Esophagus squamous epithelium (tissue), 5 donors: ENCODE measurements around the gene TAF4. TPM values are rescaled to one million over a fixed set of nuclear protein-coding genes. Genes with fewer than 3 reads are reported as not detected.

Experiments
- DNase-seq: peaks from one replicate; lab custom pipeline; 2025; lab: John Stamatoyannopoulos, UW
- H3K27ac ChIP-seq, 4 donors: fragments of 200-600 bp; sonication (generic); one replicate each; pipeline ENCODE4 v1.5.1; 2016 to 2019; ENCODE audit warnings: mild to moderate bottlenecking in 1 of 4
- H3K27me3 ChIP-seq, 4 donors: fragments of 200-600 bp; sonication (generic); 1 replicate in 3 of 4; 2 replicates in 1 of 4; pipeline versions ENCODE4 v1.5.1 to v1.6.0; 2017 to 2021; ENCODE audit warnings: antibody characterized with exemption in 1 of 4
- H3K36me3 ChIP-seq, 3 donors: fragments of 200-600 bp; sonication (generic); one replicate each; pipeline ENCODE4 v1.5.1; 2016 to 2019
- H3K4me1 ChIP-seq, 3 donors: fragments of 200-600 bp; sonication (generic); one replicate each; pipeline ENCODE4 v1.5.1; 2017 to 2019
- H3K4me3 ChIP-seq, 4 donors: fragments of 200-600 bp; sonication (generic); 1 replicate in 3 of 4; 2 replicates in 1 of 4; pipeline ENCODE4 v1.5.1; 2016 to 2019; ENCODE audit warnings: mild to moderate bottlenecking in 2 of 4, moderate library complexity in 1 of 4
- H3K9me3 ChIP-seq, 3 donors: fragments of 200-600 bp; sonication (generic); one replicate each; pipeline ENCODE4 v1.5.1; 2016 to 2019
- POLR2A ChIP-seq, 4 donors: fragments of 450-650 bp; IDR thresholded peaks; one replicate each; pipeline ENCODE4 v1.6.1; 2017; ENCODE audit warnings: antibody characterized with exemption in 4 of 4, mild to moderate bottlenecking in 4 of 4, moderate library complexity in 3 of 4
- WGBS, 2 donors: methylation state at CpG; one replicate each; pipeline ENCODE4 v1.1.5; 2018; 5-methylcytosine and 5-hydroxymethylcytosine counted together
- intact Hi-C: fragments of 100-400 bp; cut with DNase I; formaldehyde crosslinking; loops from one replicate; pipeline ENCODE4 v1.15.0; 2022
- total RNA-seq, 4 donors: library from RNA; depleted of rRNA; stranded (reverse); fragments of >200 nt; gene quantifications; one replicate each; pipeline ENCODE4 v1.1.0, GENCODE V29; 2016
- TF ChIP-seq, protein P1 (sequence below), 6 experiments: fragments of 450-650 bp in 4 of 6; fragments of 200-600 bp in 2 of 6; sonication (generic) in 2 of 6; IDR thresholded peaks; one replicate each; pipeline ENCODE4 v1.5.1; 2016 to 2019; ENCODE audit warnings: antibody characterized with exemption in 6 of 6, mild to moderate bottlenecking in 4 of 6, moderate library complexity in 4 of 6
- donor health status: DM: yes; HTN: yes; CAD: no.

The TAF4 gene
- total RNA-seq, 4 donors from 2014 or later, result 4.9 to 16.5 (median 14.4) TPM

GRCh38 chr20:61980647-61981583 lies 84.8 kb downstream of the TAF4 start:
- DNase-seq, result no peak
- H3K9me3 ChIP-seq, result no peaks in the 10 kb centered on the region
- H3K4me3 ChIP-seq, result no peak overlapping the region
- intact Hi-C loops, result no loop called here
- H3K27ac ChIP-seq, result no peak overlapping the region
- H3K4me1 ChIP-seq, result no peaks in the 10 kb centered on the region
- no peak for TF ChIP-seq POLR2A (IDR thresholded peaks at IDR 0.05)
- TF ChIP-seq, protein P1, sequence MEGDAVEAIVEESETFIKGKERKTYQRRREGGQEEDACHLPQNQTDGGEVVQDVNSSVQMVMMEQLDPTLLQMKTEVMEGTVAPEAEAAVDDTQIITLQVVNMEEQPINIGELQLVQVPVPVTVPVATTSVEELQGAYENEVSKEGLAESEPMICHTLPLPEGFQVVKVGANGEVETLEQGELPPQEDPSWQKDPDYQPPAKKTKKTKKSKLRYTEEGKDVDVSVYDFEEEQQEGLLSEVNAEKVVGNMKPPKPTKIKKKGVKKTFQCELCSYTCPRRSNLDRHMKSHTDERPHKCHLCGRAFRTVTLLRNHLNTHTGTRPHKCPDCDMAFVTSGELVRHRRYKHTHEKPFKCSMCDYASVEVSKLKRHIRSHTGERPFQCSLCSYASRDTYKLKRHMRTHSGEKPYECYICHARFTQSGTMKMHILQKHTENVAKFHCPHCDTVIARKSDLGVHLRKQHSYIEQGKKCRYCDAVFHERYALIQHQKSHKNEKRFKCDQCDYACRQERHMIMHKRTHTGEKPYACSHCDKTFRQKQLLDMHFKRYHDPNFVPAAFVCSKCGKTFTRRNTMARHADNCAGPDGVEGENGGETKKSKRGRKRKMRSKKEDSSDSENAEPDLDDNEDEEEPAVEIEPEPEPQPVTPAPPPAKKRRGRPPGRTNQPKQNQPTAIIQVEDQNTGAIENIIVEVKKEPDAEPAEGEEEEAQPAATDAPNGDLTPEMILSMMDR (IDR thresholded peaks at IDR 0.05), result peak in 5 of 6 experiments; percentile 6 to 52 (median 21)
- no peaks in the 10 kb centered on the region for H3K27me3 ChIP-seq
- WGBS, 2 donors, result 61 to 73% methylated on average over 12 to 15 of the region's 22 CpGs
- H3K36me3 ChIP-seq, result peaks cover 0 to 77% (median 6%) of the 10 kb centered on the region in 3 donors

GRCh38 chr20:61979701-61980635 lies 85.7 kb downstream of the TAF4 start:
- DNase-seq, result no peak
- TF ChIP-seq POLR2A (IDR thresholded peaks at IDR 0.05), result no peak
- TF ChIP-seq, protein P1 (IDR thresholded peaks at IDR 0.05), result no peak

DNA sequence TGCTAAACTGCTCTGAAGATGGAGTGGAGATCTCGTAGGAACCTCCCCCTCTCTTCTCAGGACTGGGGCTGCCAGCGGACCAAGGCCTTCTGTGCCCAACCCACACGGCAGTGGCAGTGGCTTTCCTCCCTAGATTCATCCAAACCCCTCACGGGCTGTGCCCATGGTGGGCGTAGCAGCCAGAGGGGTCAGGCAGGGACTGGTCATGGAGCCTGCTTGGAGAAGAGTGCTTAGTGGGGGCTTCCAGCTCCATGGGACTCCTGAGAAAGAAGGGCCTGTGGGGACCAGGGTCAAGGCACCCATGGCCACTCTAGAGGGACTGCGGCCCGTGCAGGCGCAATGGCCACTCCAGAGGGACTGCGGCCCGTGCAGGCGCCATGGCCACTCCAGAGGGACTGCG lies 86.6 kb downstream of the TAF4 start:
- WGBS, 2 donors, result 96 to 100% methylated on average over 2 to 12 of the region's 12 CpGs
- no peak for DNase-seq
- TF ChIP-seq, protein P1 (IDR thresholded peaks at IDR 0.05), result no peak
- TF ChIP-seq POLR2A (IDR thresholded peaks at IDR 0.05), result no peak
- Histone ChIP-seq H3K27ac (no peak overlapping the region), H3K36me3 (peaks cover 0 to 80% (median 9%) of the 10 kb centered on the region in 3 donors), H3K4me3 (no peak overlapping the region), H3K27me3 (no peaks in the 10 kb centered on the region), H3K9me3 (no peaks in the 10 kb centered on the region), H3K4me1 (no peaks in the 10 kb centered on the region)
- intact Hi-C loops, result no loop called here

More at GRCh38 chr20:61979701-61980635, 85.7 kb downstream of the TAF4 start:
- H3K27me3 ChIP-seq, result no peaks in the 10 kb centered on the region
- 95 to 97% methylated on average over 5 to 28 of the region's 65 CpGs for WGBS, 2 donors
- H3K36me3 ChIP-seq, result peaks cover 0 to 79% (median 6%) of the 10 kb centered on the region in 3 donors
- H3K4me1 ChIP-seq, result no peaks in the 10 kb centered on the region
- no peaks in the 10 kb centered on the region for H3K9me3 ChIP-seq
- H3K27ac ChIP-seq, result no peak overlapping the region
- intact Hi-C loops, result no loop called here
- no peak overlapping the region for H3K4me3 ChIP-seq

DNA sequence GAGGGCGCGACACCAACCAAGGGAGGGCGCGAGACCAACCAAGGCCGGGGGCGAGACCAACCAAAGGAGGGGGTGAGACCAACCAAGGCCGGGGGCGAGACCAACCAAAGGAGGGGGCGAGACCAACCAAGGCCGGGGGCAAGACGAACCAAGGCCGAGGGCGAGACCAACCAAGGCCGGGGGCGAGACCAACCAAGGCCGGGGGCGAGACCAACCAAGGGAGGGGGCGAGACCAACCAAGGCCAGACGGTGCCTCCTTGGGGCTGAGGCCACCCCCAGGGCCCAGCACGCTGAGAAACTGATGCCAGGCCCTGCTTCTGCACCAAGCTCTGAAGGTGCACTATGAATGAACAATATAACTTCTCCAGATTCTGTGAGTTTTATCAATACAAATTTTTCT lies 87.2 kb downstream of the TAF4 start:
- 92 to 100% methylated on average over 2 to 14 of the region's 20 CpGs for WGBS, 2 donors
- H3K4me1 ChIP-seq, result no peaks in the 10 kb centered on the region

More for the DNA sequence above, 87.2 kb downstream of the TAF4 start:
- Histone ChIP-seq H3K27ac (no peak overlapping the region), H3K9me3 (no peaks in the 10 kb centered on the region), H3K4me3 (no peak overlapping the region), H3K36me3 (peaks cover 0 to 80% (median 10%) of the 10 kb centered on the region in 3 donors), H3K27me3 (no peaks in the 10 kb centered on the region)
- DNase-seq, result no peak
- TF ChIP-seq, protein P1 (IDR thresholded peaks at IDR 0.05), result no peak
- no peak for TF ChIP-seq POLR2A (IDR thresholded peaks at IDR 0.05)
- intact Hi-C loops, result no loop called here
